Adrenal gland (tissue), 12 donors: Measurements from ENCODE around the gene RASIP1. TPM values are rescaled to one million over a fixed set of nuclear protein-coding genes. Genes with fewer than 3 reads are reported as not detected.

Source experiments
- DNase-seq, 7 donors: peaks; one replicate each; pipeline ENCODE4 v3.0.0-alpha.2; 2019 to 2020
- H3K27ac ChIP-seq, 5 donors: fragments of 200-600 bp; sonication (generic) in 4 of 5; 1 replicate in 3 of 5; 2 replicates in 2 of 5; pipeline versions ENCODE4 v1.5.1 to v1.8.0; 2016 to 2020; ENCODE audit warnings: mild to moderate bottlenecking in 1 of 5
- H3K27me3 ChIP-seq: fragments of 200-600 bp; 2 replicates; pipeline ENCODE4 v1.8.0; 2021
- H3K36me3 ChIP-seq, 2 donors: fragments of 200-600 bp; replicated peaks in 1 of 2; 1 replicate in 1 of 2; 2 replicates in 1 of 2; pipeline versions ENCODE4 v1.5.1 to v1.8.0; 2018 to 2022
- H3K4me1 ChIP-seq, 2 donors: fragments of 200-600 bp; replicated peaks in 1 of 2; 1 replicate in 1 of 2; 2 replicates in 1 of 2; pipeline versions ENCODE4 v1.5.1 to v1.8.0; 2018 to 2021
- H3K4me3 ChIP-seq, 4 donors: fragments of 200-600 bp; sonication (generic) in 3 of 4; one replicate each; pipeline ENCODE4 v1.5.1; 2016 to 2018
- H3K9me3 ChIP-seq, 3 donors: fragments of 200-600 bp; sonication (generic) in 1 of 3; replicated peaks in 1 of 3; 1 replicate in 2 of 3; 2 replicates in 1 of 3; pipeline versions ENCODE4 v1.5.1 to v1.8.0; 2016 to 2021
- POLR2A ChIP-seq, 2 donors: fragments of 450-650 bp; IDR thresholded peaks; one replicate each; pipeline ENCODE4 v1.6.1; 2017; ENCODE audit warnings: antibody characterized with exemption in 2 of 2, mild to moderate bottlenecking in 2 of 2, moderate library complexity in 1 of 2
- WGBS, 4 donors: extraction: QIAGEN DNeasy Blood & Tissue Kit in 2 of 4; methylation state at CpG; one replicate each; pipeline versions ENCODE4 v1.1.5 to v1.1.7; 2013 to 2017; 5-methylcytosine and 5-hydroxymethylcytosine counted together
- intact Hi-C, 2 donors: fragments of 100-400 bp; cut with DNase I; formaldehyde crosslinking; loops; one replicate each; pipeline versions ENCODE4 v1.14.1 to v1.15.0; 2022 to 2023
- polyA plus RNA-seq, 3 donors: library from polyadenylated mRNA; stranded (reverse); fragments of 200-250 nt in 2 of 3; fragments of 350-450 nt in 1 of 3; fragmentation: Illumina TruSeq in 1 of 3; extraction: RNeasy Lipid Tissue Mini Kit (QIAGEN cat#74804) in 1 of 3; gene quantifications; one replicate each; pipeline ENCODE4 v1.2.3, GENCODE V29; 2013 to 2014
- total RNA-seq, 9 donors: library from RNA; depleted of rRNA in 4 of 9; stranded (reverse); fragments of >200 nt in 4 of 9; fragments of 120-200 nt in 1 of 9; fragmentation: NEBNext Ultra II Directional in 1 of 9; extraction: Animal tissue kit (Norgen Biotek cat#: 25700) in 1 of 9; gene quantifications; one replicate each; pipeline versions ENCODE4 v1.1.0 to v1.2.4, GENCODE V29; 2013 to 2023
- TF ChIP-seq, protein P1 (sequence below), 6 experiments: fragments of 450-650 bp in 4 of 6; fragments of 200-600 bp in 2 of 6; sonication (generic) in 1 of 6; IDR thresholded peaks; 1 replicate in 5 of 6; 2 replicates in 1 of 6; pipeline versions ENCODE4 v1.5.1 to v1.8.0; 2016 to 2021; ENCODE audit warnings: antibody characterized with exemption in 6 of 6, mild to moderate bottlenecking in 2 of 6, moderate library complexity in 1 of 6
- donor health status: healthy with polysubstance abuse.
- donor health status: Bipolar disorder and iron deficiency.
- donor health status: DM: yes; HTN: yes; CAD: no.
- donor health status: DM: no; HTN: no; CAD: no.
- donor health status: DM: no; HTN: no; CAD: no.
- donor health status: DM: yes; HTN: yes; CAD: no.

RASIP1 gene
- total and polyA plus RNA-seq, 12 donors, result 5.1 to 38.9 (median 16.7) TPM

DNA sequence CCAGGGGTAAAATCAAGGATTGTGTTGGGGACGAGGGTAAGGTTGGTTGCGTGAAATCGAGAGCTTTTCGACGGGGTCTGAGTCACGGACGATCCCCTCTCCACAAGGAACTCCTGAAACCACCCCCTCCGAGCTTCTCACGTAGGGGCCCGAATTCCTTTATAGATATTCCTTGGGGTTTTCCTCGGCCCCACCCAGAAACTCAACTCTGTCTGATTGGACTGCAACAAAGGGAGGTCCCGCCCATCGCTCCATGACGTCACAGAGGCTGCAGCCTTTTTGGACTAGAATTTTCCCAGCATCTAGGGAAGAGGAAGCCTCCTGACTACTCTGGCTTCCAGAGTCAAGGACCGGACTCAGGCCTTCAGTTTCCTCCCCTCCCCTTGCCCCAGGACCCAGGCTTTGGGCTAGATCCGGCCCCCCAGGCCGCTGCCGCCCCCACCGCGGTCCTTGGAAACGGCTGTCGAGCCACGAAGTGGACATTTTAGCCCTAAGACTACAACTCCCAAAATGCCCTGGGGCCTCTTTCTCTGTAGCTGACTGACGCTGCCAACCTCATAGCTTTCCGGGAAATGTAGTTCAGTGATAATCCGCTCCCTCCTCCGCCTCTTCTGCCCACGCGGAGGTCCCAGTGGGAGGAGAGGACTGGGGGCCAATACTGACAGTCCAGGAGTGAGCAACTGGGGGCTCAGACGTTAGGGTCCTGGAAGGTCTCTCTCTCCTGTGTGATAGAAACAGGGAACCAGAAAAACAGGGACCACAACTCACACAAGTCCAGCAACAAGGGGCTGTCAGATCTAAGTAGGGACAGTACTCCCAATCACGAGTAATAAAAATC lies 6.5 kb upstream of the RASIP1 start, which contains the start of gene IZUMO1:
IZUMO1 (minus strand) TSS at position 172 of the 838 bp plus-strand sequence. CDS start 1,050 bp downstream, outside the sequence.
- intact Hi-C loops, result no loop called here
- peak within 1 kb of the TSS in 2 of 4 donors; percentile 21 to 52 for H3K4me3 ChIP-seq
- H3K27me3 ChIP-seq, result no peaks in the 10 kb centered on the region
- H3K36me3 ChIP-seq, result no peaks in the 10 kb centered on the region
- DNase-seq, result peak; percentile 76 to 95 (median 88)
- TF ChIP-seq, protein P1, sequence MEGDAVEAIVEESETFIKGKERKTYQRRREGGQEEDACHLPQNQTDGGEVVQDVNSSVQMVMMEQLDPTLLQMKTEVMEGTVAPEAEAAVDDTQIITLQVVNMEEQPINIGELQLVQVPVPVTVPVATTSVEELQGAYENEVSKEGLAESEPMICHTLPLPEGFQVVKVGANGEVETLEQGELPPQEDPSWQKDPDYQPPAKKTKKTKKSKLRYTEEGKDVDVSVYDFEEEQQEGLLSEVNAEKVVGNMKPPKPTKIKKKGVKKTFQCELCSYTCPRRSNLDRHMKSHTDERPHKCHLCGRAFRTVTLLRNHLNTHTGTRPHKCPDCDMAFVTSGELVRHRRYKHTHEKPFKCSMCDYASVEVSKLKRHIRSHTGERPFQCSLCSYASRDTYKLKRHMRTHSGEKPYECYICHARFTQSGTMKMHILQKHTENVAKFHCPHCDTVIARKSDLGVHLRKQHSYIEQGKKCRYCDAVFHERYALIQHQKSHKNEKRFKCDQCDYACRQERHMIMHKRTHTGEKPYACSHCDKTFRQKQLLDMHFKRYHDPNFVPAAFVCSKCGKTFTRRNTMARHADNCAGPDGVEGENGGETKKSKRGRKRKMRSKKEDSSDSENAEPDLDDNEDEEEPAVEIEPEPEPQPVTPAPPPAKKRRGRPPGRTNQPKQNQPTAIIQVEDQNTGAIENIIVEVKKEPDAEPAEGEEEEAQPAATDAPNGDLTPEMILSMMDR (IDR thresholded peaks at IDR 0.05), result no peak
- TF ChIP-seq POLR2A (IDR thresholded peaks at IDR 0.05), result peak in 1 of 2 donors; percentile 28
- peak within 1 kb of the TSS in 4 of 5 donors; percentile 58 to 88 (median 72) for H3K27ac ChIP-seq
- peaks cover 0 to 7% of the 10 kb centered on the region in 2 donors for H3K4me1 ChIP-seq
- WGBS, 4 donors, result 10 to 23% (median 16%) methylated on average over 21 to 31 of the region's 31 CpGs
- no peaks in the 10 kb centered on the region for H3K9me3 ChIP-seq

DNA sequence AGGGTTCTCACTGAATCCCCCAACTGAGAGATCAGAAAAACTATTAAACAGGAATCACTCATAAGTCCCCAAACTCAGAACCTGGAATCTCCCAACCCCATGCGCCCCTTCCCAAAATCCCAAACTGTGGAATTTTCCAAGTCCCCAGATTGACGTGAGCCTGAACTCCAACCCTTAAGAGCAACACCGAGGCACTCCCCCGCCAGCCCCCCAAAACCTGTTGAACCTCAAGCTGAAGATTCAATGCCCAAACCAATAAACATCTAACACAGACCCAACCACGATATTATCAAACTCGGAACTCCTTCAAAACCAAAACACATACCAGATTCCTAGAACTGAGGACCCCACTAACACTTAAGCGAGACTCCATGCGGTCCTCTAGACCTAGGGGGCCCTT lies 5.7 kb upstream of the RASIP1 start:
- Histone ChIP-seq H3K4me3 (no peak overlapping the region), H3K36me3 (no peaks in the 10 kb centered on the region), H3K27ac (peak overlapping the region in 1 of 5 donors; percentile 88), H3K9me3 (no peaks in the 10 kb centered on the region), H3K4me1 (peaks cover 3 to 8% of the 10 kb centered on the region in 2 donors), H3K27me3 (no peaks in the 10 kb centered on the region)
- intact Hi-C loops, result no loop called here
- TF ChIP-seq, protein P1 (IDR thresholded peaks at IDR 0.05), result no peak
- TF ChIP-seq POLR2A (IDR thresholded peaks at IDR 0.05), result no peak
- WGBS, 4 donors, result 72 to 76% (median 75%) methylated on average over 8 of the region's 8 CpGs
- DNase-seq, result no peak

DNA sequence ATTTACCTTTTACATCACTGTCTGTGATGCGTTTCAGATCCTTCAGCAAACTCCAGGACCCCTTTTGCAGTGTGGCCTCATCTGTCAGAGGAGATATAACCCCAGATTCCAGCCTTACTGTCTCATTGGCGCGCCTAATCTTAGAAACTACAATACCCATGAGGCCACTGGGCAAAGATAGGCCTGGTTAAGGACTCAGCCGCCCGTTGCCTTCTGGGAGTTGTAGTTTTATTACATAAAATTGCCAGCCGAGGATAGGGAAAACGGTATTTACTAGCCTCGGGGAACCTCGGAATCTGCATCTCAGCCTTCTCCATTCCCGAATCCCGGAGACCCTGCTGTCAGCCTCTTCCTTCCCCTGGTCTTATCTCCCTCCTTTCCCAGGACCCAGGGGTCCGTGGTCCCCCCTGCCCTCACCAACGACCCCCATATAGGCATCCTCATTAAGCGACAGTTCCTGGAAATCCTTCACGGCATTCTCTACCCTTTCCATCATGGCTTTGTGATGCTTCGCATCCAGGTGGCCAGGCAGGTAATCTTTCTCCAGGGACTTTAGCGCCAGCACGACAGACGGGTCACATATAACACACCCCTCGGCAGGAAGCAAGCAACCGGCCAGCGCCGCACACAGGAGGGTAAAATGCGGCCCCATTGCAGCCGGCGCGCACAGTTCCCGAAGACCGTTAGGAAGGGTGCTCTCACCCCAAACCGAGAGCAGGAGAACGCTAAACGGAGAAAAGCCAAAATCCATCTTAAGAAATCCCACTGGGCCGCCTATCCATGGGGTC lies 5.0 kb upstream of the RASIP1 start:
- Histone ChIP-seq H3K4me1 (peaks cover 9 to 13% of the 10 kb centered on the region in 2 donors), H3K27me3 (no peaks in the 10 kb centered on the region), H3K4me3 (no peak overlapping the region), H3K9me3 (no peaks in the 10 kb centered on the region), H3K27ac (peak overlapping the region in 2 of 5 donors; percentile 9 to 48), H3K36me3 (no peaks in the 10 kb centered on the region)
- peak; percentile 67 to 86 (median 77) for DNase-seq
- intact Hi-C loops, result no loop called here
- no peak for TF ChIP-seq POLR2A (IDR thresholded peaks at IDR 0.05)
- TF ChIP-seq, protein P1 (IDR thresholded peaks at IDR 0.05), result no peak
- 31 to 37% (median 35%) methylated on average over 27 to 33 of the region's 33 CpGs for WGBS, 4 donors

DNA sequence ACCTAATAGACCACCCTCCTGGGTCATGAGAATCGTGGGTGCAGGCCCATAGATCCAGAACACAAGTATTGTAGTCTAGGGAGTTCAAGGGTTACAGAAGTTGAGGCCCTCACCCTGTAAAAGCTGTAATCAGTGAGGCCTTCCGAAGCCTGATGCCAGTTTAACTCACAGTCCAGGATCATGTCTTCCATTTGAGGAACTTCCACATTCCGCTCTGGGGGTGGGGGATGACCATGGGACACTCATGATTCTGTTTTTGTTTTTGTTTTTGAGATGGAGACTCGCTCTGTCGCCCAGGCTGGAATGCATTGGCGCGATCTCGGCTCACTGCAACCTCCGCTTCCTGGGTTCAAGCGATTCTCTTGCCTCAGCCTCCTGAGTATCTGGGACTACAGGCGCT lies 1.7 kb upstream of the RASIP1 start:
- no peak for TF ChIP-seq POLR2A (IDR thresholded peaks at IDR 0.05)
- TF ChIP-seq, protein P1 (IDR thresholded peaks at IDR 0.05), result no peak
- Histone ChIP-seq H3K27me3 (no peaks in the 10 kb centered on the region), H3K27ac (peak overlapping the region in 2 of 5 donors; percentile 86 to 93), H3K36me3 (no peaks in the 10 kb centered on the region), H3K9me3 (no peaks in the 10 kb centered on the region), H3K4me1 (peaks cover 25% of the 10 kb centered on the region in 2 donors), H3K4me3 (no peak overlapping the region)
- no peak for DNase-seq
- intact Hi-C loops, result no loop called here
- 90 to 94% (median 92%) methylated on average over 11 of the region's 11 CpGs for WGBS, 4 donors
